NOMO-1 treated with dmso at 0.1 percent for 144 hours (cell line): ENCODE measurements around the gene ZNF738.
"Not testable (repeated sequence)": the region's sequence is repeated elsewhere in the genome, so short reads cannot be mapped to it uniquely, and the experiment has no call there.

Source experiments
- DNase-seq: peaks from one replicate; lab custom pipeline; 2025; ENCODE audit not compliant: unreplicated experiment; lab: John Stamatoyannopoulos, UW

The ZNF738 gene

DNA sequence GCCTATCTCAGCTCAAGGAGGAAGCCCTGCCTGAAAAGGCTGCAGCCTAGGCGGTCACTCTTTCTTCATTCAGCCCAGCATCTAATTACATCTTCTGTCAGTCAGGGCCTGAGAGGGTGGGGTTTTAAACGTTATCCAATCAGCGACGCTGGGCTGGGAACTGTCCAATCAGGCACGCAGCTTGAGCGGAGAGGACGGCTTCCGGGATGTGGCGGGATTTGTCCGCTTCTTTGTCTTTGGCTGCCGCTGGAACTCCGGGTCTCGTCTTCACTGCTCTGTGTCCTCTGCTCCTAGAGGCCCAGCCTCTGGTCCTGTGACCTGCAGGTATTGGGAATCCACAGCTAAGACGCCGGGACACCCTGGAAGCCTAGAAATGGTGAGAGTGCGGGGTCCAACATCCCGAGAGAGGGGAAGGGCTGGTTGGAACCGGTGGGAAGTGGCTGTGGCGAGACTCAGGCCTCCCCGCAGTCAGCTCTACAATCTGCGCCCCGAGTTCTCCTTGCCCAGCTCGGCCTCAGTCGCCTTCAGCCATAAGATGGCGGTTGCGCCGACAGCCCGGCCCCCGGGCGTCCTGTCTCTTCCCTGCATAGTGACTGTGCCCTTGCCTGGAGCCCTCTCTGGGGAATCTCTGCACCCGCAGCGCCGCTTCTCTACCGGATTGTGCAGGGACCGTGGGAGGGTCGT, at the start of gene ZNF738:
TSS of gene ZNF738 (plus strand) at position 233 of the 684 bp plus-strand sequence. CDS start at position 374, 141 bp downstream.
- peak; percentile 68 for DNase-seq

DNA sequence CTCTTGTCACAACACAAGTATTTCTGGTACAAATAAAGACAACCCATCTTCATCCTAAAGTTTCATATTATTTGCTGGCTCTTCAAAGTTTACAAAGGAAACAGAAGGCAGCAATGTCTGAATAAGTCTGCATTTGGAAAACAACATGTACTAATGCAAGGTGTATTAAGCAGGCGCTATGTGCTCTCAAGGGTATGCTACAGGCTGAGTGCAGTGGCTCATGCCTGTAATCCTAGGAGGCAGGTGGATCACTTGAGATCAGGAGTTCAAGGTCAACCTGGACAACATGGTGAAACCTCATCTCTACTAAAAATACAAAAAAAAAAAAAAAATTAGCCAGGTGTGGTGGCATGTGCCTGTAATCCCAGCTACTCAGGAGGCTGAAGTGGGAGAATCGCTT, 46.0 kb upstream of the ZNF738 start:
- not testable (repeated sequence) for DNase-seq

DNA sequence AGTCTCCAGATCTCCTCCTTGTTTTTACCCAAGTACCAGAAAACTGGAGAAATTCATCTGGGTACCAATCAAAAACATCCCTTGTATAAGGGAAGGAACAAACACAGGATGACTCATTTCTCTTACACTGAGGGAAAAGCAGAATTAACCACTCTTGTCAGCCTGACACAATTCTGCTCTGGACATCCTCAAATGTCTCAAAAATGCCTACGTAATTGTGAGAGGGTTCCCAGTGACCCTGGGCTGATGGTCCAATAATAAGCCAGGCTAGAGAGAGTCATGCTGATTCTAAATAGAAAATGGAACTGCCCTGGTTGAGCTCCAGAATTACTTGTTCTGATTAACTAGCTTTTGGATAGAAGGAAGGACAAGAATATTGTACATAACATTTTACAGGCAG, 44.1 kb upstream of the ZNF738 start:
- DNase-seq = no peak

DNA sequence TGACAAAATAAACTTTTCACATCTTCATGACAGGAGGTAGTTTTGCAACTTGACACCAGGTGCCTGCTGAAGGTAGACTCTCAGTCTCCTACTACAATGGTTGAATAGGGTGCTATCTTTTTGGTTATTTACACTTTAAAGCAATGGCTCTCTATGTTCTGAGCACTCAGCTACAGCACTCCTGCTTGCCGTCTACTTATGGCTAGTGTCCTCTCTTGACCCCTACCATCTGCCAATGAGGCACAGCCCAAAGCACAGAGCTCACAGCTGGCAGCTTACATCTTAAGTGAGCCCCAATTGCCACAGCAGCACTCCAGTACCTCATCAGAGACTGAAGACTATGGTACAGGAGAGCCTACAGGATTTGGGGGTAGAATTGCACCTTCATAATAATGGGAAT, 41.0 kb upstream of the ZNF738 start:
- no peak for DNase-seq

DNA sequence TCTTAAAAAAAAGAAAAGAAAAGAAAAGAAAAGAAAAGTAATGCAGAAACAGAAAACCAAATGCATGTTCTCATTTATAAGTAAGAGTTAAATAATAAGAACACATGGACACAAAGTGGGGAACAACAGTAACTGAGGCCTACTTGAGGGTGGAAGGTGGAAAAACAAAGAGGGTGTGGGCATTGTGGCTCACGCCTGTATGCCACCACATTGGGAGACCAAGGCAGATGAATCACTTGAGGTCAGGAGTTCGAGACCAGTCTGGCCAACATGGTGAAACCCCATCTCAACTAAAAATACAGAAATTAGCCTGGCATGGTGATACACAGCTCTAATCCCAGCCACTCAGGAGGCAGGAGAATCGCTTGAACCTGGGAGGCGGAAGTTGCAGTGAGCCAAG, 37.7 kb upstream of the ZNF738 start:
- DNase-seq = no peak

DNA sequence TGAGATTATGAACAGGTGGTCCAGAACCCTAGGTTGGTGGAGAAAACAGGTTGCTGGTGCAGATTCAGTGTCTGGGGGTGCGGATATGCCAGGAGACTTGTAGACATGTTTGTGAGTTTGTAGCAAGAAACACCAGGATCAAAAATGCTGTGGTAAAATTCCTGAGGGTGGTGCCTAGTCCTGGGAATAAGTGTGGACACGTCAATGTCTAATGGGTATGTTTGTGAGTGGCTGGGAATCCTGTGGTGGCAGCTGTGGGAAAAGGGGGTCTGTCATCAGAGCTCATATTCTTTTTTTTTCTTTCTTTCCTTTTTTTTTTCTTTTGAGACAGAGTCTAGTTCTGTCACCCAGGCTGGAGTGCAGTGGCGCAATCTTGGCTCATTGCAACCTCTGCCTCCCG, 36.8 kb upstream of the ZNF738 start:
- no peak for DNase-seq

DNA sequence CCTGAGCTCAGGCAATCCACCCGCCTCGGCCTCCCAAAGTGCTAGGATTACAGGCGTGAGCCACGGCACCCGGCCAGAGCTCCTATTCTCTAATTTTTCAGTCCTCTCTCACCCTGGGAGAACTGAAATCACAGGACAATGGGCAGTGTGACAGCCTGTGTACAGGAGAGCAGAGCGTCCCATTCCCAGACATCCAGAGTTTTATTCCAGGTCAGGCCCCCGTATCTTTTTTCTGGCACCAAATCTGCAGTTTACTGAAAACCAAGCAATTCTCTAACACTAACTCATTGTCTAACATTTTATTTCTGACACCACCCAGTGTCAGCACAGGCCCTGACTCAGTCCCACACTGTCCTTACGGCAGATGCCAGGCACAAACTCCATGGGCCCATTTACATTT, 36.3 kb upstream of the ZNF738 start:
- no peak for DNase-seq

DNA sequence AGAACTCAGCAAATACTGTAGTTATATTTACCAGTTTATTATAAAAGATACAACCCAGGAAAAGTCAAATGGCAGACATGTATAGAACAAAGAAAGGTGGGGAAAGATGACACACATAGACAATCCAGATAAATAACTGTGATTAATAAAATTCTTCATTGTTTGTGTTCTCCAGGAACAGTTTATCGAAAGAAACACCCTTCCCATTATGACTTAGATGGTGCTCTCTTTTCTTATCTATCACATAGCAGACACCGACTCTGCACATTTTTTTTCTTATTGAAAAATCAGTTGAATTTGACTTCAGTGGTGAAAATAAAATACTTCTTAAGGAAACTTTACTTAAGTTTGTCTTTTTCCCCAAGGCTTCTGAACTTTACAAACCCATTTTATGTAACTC, 35.8 kb upstream of the ZNF738 start:
- DNase-seq = no peak

DNA sequence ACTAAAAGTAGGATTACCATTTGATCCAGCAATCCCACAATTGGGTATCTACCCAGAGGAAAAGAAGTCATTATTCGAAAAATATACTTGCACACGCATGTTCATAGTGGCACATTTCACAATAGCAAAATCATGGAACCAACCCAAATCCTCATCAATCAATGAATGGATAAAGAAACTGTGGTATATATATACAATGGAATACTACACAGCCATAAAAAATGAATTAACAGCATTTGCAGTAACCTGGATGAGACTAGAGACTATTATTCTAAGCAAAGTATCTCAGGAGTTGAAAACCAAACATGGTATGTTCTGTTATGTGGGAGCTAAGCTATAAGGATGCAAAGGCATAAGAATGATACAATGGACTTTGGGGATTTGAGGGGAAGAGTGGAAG, 32.6 kb upstream of the ZNF738 start:
- DNase-seq = no peak

DNA sequence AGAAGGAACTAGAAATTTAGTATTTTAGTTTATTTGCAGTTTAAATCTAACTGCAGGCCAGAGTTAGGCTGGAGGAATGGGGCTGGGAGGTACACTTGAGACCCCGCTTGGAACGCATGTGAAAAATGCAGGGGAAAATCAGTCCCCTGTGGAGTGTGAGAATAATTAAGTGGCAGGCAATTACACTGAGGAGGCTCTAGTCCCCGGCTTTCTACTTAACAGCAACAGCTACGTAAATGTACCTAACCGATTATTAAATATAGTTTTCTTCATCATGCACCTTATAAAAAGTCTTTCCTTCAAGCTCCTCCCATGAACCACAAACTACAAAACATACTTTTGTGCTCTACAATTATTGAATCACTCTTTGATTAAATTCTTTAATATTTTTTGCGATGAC, 30.4 kb upstream of the ZNF738 start:
- no peak for DNase-seq

DNA sequence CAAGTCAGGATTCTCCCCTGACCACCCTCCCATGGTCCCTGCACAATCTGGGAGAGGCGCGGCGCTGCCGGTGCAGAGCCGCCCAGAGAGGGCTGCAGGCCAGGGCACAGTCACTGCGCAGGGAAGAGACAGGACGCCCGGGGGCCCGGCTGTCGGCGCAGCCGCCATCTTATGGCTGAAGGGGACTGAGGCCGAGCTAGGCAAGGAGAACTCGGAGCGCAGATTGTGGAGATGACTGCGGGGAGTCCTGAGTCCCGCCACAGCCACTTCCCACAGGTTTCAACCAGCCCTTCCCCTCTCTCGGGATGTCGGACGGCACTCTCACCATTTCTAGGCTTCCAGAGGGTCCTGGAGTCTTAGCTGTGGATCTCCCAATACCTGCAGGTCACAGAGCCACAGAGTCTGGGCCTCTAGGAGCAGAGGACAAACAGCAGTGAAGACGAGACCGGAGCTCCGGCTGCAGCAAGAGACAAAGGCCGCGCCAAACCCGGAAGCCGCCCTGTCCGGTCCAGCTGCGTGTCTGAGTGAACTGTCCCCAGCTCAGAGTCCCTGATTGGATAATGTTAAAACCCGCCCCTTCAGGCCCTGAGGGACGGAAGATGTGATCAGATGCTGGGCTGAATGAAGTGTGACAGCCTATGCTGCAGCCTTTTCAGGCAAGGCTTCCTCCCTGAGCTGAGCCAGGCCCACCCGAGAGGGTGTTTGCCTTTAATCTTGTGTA, 29.8 kb upstream of the ZNF738 start, which contains the start of gene ZNF708:
TSS of gene ZNF708 (minus strand) at position 526 of the 721 bp plus-strand sequence. CDS start at position 328, 198 bp downstream.
- DNase-seq = peak; percentile 76

DNA sequence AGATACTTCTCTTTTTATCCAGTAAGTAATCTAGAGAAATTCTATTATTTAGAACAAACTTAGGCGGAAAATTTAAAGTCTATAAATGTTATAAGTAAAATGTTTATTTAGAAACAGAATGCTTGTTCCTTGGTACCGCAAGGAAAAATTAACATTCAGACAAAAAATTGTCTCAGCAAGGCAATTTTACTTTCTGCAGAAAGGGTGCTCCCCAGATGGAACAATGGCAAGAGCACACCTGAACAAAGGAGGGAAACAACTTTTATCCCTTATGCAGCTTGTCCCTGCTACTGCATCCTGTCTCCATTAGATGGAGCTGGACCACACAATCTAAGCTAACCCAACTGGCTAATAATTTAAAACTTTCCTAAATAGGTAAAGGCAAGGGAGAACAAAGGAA, 23.1 kb upstream of the ZNF738 start:
- no peak for DNase-seq

DNA sequence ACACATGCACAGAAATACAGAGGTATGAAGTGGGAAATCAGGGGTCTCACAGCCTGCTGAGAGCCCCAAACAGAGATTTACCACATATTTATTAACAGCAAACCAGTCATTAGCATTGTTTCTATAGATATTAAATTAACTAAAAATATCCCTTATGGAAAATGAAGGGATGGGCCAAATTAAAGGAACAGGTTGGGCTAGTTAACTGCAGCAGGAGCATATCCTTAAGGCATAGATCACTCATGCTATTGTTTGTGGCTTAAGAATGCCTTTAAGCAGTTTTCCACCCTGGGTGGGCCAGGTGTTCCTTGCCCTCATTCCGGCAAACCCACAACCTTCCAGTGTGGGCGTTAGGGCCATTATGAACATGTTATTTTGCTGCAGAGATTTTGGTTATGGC, 14.0 kb upstream of the ZNF738 start:
- DNase-seq = not testable (repeated sequence)

DNA sequence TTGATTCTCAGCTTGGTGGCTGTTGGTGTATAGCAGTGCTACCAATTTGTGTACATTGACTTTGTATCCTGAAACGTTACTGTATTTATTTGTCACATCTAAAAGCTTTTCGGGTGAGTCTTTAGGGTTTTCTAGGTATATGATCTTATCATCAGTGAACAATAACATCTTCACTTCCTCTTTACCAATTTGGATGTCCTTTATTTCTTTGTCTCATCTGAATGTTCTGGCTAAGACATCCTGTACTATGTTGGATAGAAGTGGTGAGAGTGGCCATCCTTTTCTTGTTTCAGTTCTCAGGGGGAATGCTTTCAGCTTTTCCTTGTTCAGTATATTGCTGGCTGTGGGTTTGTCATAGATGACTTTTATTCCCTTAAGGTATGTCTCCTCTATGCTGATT, 6.0 kb upstream of the ZNF738 start:
- DNase-seq = no peak

DNA sequence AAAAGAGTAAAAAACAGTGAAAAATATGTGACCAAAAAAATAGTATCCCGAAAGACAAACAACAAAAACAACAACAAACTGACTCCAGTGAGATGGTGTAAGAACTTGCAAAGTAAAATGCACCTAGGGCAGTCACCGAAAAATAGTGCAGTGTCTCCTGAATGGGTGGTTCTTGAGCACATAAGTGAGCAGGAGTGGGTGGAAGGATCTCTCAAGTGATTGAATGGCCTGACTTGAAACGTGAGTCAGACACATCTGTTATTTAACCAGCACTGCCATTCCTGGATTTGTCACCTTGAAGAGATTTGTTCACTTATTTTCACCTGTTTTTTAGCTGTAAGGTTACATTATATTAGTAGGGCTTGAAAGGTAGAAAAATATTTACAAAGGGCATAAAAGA, 3.5 kb downstream of the ZNF738 start:
- no peak for DNase-seq

DNA sequence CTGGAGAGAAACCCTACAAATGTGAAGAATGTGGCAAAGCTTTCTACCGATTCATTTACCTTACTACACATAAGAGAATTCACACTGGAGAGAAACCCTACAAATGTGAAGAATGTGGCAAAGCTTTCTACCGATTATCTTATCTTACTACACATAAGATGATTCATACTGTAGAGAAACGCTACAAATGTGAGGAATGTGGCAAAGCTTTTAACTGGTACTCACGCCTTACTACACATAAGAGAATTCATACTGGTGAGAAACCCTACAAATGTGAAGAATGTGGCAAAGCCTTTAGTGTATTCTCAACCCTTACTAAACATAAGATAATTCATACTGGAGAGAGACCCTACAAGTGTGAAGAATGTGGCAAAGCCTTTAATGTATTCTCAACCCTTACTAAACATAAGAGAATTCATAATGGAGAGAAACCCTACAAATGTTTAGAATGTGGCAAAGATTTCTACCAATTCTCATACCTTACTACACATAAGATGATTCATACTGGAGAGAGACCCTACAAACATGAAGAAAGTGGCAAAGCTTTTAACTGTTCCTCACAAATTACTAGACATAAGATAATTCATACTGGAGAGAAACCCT, 25.3 kb downstream of the ZNF738 start:
- no peak for DNase-seq

DNA sequence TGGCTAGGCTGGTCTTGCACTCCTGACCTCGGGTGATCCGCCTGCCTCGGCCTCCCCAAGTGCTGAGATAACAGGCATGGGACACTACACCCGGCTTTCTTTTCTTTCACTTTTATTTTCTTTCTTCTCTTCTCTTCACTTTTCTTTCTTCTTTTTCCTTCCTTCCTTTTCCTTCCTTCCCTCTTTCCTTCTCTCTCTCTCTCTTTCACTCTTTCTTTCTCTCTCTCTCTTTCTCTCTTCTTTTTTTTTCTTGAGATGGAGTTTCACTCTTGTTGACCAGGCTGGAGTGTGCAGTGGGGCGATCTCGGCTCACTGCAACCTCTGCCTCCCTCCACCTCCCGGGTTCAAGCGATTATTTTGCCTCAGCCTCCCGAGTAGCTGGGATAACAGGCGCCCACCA, 37.3 kb downstream of the ZNF738 start:
- no peak for DNase-seq

DNA sequence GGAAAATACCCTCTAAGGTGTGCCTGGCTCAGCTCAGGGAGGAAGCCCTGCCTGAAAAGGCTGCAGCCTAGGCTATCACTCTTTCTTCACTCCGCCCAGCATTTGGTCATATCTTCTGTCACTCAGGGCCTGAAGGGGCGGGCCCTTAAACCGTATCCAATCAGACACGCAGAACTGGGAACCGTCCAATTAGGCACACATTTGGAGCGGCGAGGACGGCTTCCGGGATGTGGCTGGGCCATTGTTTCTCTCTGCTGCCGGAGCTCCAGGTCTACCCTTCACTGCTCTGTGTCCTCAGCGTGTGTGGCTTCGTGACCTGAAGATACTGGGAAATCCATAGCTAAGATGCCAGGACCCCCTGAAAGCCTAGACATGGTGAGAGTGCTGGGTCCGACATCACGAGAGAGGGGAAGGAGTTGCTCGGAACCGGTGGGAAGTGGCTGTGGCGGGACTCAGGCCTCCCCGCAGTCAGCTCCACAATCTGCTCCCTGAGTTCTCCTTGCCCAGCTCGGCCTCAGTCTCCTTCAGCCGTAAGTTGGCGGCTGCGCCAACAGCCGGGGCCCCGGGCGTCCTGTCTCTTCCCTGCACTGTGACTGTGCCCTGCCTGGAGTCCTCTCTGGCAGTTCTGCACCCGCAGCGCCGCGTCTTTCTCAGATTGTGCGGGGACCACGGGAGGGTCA, 38.2 kb downstream of the ZNF738 start, which contains the start of gene ZNF493:
TSS of gene ZNF493 (plus strand) at position 241 of the 680 bp plus-strand sequence. CDS start at position 346, 105 bp downstream.
- no peak for DNase-seq

DNA sequence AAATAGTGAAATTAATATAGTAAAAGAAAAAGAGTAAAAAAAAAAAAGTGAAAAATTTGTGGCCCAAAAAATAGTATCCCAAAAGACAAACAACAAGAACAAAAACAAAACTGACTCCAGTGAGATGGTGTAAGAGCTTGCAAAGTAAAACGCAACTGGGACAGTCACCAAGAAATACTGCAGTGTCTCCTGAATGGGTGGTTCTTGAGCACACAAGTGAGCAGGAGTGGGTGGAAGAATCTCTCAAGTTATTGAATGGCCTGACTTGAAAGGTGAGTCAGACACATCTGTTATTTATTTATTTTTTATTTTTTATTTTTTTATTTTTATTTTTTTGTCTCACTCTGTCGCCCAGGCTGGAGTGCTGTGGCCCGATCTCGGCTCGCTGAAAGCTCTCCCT, 40.1 kb downstream of the ZNF738 start:
- DNase-seq = no peak

DNA sequence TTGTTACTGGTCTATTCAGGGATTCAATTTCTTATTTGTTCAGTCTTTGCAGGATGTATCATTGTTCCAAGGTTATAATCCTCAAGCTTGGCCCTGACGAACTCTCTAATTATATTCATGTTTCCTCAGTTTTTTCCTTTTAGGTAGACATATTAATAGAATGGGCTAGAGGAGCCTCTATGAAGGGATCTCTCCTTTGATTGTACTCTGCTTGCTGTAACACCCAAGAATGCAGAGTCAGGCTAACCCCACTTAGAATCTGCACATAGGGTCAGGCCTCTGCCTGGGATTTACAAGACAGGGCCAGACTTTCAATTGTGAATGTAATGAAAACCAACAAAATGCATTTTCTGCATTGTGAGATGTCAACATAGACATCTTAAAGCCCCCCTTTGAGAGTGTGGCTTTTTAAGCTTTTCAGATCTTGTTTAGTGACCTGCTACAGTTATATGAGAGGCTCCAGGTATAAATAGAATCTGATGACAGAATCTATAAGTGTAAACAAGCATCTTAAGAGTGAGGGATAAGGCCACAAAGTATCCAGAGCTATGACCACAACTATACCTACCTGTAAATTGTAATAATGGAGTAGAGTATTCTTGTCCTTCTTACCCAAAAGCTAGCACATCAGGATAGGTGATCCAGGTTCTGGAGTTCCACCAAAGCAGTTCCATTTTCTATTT, 43.6 kb downstream of the ZNF738 start:
- DNase-seq = no peak

DNA sequence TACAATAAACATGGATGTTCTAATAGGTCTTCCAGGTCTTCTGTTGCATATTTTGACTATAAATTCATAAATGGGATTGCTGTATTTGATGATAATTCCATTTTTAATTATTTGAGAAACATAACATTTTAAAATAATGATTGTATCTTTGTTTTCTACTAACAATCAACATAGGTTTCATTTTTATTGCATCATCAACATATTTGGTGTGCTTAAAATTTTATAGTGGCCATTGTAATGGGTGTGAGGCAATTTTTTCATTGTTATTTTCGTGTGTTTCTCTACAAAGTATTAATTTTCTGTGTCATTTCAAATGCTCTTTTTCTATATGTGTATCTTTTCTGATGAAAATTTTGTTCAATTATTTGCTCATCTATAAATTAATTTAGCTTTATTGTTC, 51.4 kb downstream of the ZNF738 start:
- DNase-seq = no peak
